NCI-H2029 treated with DMSO at 0.1 percent for 48 hours (cell line): ENCODE results near the gene CACNB2.

Experiments
- DNase-seq: peaks from one replicate; lab custom pipeline; 2025; lab: John Stamatoyannopoulos, UW

CACNB2 gene

DNA sequence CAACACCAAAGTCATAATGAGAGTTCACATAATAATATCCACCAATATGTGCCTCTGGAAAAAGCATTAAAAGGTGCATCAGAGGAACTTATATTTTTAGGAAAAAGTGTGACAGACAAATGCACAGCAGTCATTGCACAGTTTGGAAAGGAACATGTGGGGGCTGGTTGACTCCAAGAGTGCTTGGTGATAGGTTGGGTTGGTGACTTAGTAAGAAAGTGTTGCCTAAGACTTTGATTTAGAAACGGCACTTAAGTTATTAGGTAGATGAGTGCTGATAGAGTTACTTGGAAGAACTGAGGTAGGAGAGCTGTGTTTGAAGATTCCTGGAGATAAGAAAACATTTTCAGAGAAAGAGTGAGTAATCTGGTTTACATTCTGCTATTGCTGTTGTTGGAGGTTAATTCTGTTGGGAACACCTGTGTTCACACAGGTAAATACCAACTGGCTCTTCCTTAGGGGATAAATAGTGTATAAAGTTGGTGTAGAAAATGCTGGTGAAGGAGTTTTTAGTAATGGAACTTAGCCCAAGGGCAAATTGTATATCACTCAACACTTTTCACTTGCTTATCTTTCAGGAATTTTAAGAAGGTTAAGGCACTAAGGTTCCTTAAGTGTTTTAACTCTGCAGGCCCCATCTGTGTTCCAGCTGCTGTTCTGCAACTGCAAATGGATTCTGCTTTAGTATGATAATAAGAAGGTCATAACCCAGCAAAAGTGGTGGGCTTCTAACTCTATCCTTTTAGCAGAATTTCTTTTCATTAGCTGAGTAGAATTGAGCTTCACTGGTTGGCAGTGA lies 315.1 kb downstream of the CACNB2 start:
- DNase-seq = no peak

DNA sequence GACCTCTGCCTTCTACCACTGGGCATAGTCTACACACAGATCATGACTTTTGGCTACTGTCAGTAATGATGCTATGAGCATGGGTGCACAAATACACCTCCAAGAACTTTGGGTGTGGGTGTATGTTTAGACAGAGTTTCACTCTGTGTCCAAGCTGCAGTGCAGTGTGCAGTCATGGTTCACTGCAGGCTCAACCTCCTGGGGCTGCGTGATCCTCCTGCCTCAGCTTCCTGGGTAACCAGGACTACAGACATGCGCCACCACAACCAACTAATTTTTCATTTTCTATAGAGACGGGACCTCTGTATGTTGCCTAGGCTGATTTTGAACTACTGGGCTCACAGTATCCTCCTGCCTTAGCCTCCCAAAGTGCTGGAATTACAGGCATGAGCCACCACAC lies 316.8 kb downstream of the CACNB2 start:
- no peak for DNase-seq

DNA sequence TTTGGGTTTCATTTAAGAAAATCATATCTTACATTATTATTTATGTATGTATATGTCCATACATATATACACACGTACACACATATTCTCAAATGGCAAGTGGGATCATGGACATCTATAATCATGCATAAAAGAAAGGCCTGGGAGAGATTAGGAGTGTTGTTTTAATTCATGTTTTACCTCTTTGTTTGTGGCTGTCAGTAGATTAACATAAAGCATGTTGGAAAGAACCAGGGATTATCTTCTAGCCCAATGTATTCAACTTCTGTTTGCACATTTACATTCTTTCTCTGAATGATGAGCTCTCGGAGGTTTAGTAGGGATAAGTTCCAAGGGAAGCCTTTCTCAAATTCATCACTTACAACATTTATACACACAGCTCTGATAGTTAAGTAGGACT lies 319.8 kb downstream of the CACNB2 start:
- no peak for DNase-seq

DNA sequence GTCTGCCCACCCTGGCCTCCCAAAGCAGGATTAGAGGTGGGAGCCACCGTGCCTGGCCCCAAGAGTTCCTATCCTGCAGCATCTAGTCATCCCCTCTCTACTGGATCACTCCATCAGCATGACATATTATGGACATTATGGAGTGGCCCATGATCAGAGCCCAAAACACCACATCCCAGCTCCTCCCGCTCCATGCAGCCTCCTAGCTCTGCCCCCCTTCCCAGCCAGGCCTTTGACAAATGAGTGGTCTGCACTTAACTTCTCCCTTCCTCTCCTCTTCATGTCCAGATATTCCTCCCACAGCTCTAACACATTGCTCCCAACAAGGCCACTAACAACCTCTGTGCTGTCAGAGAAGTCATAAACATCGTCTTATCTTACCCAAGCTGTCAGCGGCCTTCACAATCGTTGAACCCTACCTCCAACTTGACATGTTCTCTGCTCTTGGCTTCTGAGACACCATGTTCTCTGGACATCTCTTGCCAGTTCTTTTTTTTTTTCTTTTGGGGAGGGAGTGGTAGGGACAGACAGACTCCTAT lies 323.5 kb downstream of the CACNB2 start:
- DNase-seq = no peak

DNA sequence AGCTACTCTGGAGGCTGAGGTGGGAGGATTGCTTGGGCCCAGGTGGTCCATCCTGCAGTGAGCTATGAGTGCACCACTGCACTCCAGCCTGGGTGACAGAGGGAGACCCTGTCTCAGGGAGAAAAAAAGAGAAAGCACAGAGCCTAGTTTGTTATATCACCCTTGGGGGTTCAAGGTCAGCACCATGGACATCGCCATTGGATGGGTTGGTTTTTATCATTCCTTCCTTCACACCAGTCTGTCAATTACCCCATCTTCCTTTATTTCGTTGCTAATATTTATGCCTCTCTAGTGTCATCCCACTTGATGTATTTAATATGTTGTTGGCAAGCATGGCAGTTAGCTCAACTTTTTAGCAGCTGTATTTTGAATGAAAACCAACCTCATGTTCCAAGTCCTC lies 328.9 kb downstream of the CACNB2 start:
- DNase-seq = no peak

DNA sequence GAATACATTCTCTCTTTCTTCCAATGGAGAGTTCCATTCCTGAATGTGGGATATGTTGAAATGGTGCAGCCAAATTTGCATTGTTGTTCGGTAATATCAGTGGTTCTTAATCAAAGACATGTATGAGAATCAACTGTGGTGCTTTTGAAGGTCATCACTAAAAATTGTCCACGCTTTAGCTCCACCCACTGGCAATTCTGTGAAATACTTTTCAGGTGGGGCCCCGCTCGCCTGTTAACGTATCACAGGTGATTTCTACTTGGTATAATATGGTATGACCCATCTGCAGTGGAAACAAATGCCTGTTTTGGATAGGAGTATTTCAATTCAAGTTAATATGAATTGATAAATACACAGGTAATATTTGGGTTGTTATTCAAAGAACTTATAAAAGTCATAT lies 332.8 kb downstream of the CACNB2 start:
- DNase-seq = no peak

DNA sequence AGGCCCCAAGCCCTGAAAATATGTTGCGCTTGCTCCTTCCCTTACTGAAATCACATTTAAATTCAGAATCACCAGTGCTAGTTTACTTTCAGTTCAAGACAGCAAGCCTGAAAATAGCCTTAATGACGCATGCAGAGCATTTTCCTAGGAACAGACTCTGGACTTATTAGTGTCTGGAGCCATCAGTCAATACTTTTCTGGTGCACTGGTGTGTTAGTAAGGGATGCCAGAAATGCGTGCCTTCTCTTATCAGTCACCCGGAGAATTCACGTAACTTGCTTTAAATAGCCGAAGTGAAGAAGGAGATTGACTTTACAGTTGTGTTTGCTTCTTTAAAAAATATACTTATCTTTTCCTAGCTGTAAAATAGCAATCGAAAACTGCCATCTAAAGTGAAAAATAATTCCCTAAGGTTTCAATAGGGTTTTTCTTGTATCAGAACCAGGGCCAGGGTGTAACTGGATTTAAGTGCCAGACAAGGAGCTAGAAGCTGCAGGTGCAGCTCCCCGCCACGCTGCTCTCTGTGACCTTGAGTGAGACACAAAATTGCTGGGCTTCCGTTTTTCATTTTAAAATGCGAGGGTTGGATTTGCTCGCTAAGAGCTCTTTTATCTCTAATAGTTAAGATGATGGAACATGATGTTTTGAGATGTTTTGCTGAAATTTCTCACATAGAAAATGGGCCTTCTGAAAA lies 333.3 kb downstream of the CACNB2 start:
- DNase-seq = no peak

DNA sequence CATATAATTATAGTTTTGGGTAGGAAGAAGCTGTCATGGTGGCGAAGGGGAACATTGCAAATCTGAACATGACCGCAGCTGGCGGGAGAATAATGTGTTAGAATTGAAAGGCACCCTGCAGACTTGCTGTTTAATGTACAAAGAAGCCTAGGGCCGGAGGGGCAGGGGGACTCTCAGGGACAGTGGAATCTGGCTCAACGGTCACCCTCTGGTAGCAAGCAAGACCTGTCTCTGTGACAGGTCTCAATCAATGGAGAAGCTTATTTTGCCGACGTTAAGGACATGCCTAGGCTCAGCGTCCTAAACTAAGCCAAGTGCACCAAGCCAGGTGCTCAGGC lies 333.9 kb downstream of the CACNB2 start:
- no peak for DNase-seq

DNA sequence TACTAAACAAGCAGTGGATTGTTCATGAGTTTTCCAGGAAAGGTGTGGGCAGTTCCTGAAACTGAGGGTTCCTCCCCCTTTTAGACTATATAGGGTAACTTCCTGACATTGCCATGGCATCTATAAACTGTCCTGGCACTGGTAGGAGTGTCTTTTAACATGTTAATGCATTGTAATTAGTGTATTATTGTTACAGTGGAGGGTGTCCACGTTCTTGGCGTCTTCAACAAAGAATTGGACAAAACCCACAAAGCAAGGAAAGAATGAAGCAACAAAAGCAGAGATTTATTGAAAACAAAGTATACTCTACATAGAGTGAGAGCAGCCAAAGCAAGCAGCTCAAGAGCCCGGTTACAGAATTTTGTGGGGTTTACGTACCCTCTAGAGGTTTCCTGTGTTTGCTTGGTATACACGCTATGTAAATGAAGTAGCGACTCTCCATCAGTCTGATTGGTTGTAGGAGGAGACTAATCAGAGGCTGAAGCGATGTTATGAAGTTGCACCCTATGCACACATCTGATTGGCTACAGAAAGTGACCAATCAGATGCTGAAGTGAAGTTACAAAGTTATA lies 335.9 kb downstream of the CACNB2 start:
- DNase-seq = no peak

DNA sequence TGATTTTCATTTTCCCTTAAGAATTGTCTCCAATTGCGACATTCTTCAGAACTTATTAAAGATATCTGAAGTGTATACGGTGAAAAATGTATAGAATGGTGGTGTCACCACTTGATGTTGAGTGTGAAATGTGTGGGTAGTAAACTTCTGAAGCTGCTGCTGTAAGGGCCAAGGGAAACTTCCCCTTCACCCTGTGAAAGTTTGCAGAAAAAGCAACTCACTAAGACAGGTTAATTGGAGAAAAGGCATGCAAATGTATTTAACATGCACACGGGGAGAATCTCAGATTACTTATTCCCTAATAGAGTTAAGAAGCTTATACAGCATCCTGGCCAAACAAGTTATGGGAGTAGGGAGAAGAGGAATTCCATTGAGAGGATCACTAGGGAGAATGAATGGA lies 338.1 kb downstream of the CACNB2 start:
- no peak for DNase-seq

DNA sequence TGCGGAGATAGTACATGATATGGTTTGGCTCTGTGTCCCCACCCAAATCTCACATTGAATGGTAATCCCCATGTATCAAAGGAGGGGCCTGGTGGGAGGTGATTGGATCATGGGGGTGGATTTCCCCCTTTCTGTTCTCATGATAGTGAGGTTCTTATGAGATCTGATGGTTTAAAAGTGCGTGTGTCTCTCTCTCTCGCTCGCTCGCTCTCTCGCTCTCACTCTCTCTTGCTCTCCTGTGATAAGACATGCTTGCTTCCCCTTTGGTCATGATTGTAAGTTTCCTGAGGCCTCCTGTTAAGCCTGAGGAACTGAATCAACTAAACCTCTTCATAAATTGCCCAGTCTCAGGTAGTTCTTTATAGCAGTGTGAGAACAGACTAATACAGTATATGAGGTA lies 339.3 kb downstream of the CACNB2 start:
- no peak for DNase-seq

DNA sequence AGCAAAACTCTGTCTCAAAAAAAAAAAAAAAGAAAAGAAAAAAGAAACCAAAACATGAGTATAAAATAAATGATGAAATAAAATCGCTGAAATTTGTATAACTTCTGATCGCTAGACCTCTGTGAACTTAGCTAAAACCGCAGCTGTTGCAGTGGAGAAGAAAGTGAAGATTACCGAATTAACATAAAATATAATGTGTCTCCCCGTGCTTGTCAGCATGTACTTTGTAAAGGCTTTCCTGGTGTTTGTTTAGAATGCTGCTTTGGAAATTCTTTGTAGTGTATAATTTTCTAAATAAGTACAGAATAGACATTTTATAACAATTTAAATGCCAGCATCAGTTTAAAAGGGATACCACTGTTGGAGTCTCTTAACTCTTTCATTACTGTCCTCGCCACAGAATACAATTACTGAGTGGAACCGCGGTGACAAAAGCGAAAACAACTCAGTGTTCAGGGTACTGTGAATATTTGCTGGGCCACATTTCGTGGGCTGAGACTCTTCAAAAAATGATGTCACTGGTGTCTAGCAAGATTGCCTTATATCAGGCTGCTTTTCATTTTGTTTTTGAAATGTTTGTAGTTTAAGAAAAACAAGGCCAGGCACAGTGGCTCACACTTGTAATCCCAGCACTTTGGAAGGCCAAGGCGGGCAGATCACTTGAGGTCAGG lies 343.4 kb downstream of the CACNB2 start:
- DNase-seq = no peak

DNA sequence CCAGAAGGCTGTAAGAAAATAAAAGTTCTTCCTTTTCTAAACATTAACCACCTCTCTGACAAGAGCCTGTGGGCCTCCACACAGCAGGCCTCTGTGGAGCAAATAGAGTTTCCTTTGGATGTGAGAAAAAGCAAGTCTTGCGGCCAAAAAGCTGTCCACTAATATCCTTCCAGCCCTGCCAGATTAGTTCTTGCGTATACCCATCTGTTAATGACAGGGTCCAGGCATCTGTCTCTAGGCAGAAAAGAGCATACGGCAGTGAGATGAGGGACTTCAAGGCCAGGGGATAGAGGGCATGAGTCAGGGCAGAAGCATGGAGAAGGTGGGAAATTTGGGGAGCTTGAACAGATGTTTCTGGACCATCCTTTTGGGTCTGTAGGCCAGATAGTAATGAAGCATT lies 346.2 kb downstream of the CACNB2 start:
- DNase-seq = no peak

DNA sequence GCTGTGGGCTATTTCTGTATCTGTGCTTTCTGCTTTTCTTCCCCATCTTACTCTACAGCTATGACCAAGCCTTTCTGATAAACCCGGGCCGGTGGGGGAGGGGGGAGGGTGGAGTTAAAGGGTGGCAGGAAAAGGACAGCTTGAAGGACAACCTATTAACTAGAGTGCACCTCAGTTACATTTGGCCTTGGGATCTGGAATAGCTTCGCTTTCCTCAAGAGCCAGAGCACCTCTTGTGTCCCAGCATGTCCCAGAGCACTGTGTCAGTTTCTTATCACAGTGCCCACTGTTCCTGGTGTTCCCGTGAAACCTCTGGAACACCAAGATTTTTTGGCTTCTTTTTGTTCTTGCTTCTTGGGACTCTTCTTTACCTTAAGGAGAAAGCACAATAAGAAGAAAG lies 350.5 kb downstream of the CACNB2 start:
- DNase-seq = no peak

DNA sequence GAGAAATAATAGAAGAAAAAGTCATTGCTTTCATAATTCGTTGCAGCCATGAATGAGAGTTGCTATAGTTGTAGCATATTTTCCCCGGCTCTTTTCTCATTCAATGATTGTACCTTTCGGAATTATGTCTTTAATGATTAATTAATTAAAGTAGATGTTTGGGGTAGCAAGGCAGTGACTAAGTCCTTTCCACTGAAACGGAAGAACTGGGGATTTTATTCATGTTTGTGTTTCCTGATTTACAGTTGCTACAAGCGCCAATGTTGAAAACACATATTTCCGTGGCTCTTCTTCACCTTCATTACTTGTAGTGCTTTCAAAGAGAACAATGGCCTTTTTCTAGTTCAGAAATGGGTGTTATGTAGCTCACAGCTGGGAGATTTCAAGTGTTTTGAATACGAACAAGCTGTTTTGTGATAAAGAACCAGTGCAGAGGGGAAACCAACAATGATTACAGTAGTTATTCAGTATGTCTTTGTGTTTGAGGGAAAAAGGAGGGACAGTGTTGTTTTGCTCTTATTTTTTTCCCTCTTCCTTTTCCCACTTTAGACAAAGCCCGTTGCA lies 357.7 kb downstream of the CACNB2 start:
- DNase-seq = no peak

DNA sequence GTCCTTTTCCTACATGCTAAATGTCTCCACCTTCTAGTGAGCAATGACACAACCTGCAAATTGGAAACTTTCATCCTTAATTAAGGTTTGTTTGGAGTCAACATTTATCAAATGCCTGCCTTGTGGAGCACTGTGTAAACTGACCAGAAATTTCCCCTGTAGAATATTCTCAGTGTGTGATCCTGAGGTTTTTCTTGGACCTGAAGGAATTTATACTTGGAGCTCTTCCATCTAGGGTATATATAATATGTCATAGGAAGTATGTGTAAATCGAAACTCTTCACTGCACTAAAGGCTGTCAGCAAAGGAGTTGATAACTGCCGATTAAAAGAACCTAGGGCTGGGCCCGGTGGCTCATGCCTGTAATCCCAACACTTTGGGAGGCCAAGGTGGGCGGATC lies 358.8 kb downstream of the CACNB2 start:
- no peak for DNase-seq

DNA sequence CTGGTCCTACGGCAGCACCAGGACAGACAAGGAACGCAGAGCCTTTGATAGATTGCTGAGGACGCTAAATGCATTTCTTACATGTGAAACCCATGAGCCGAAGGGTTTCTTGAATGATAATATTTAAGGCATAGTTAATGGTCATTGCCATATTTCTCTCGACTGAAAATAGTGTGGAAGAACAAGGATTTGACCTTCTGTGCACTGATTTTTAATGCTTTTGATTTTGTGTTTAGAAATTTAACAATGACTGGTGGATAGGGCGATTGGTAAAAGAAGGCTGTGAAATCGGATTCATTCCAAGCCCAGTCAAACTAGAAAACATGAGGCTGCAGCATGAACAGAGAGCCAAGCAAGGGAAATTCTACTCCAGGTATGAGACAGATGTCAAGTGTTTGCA lies 360.4 kb downstream of the CACNB2 start:
- no peak for DNase-seq

DNA sequence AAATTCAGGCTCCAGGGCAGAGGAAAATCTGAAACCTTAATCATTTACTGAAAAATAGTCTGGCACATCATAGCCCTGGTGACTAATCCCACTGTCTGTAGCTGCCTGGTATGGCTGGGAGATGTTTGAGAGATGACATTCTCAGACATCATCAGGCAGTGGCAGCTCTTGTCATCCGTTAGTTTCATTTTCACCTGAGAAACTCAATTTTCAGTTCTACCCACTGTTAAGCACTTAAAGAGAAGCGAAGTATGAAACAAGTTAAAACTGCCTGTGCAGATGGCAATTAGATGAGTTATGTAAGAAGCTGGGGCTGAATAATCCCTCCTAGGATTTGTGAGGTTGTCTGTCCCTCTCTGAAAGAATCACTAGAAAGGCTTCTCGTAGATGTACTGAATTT lies 361.0 kb downstream of the CACNB2 start:
- no peak for DNase-seq

DNA sequence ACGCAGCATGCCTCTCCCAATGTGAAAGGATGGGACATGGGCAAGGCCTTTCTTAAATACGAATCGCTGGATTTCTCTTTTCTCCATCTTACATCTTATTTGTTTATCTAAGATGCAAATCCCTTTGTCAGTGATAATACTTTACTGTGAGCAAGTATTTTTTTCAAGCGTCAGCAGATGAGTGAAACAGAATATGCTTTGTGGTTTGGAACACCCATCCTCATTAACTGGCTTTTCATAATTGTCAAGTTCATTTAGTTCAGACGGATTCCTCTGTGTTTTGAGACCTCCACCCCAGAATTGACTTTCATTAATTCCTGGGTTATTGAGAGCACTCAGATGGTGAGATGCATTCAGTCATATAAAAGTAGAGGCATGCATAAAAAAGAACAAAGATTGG lies 361.4 kb downstream of the CACNB2 start:
- no peak for DNase-seq

DNA sequence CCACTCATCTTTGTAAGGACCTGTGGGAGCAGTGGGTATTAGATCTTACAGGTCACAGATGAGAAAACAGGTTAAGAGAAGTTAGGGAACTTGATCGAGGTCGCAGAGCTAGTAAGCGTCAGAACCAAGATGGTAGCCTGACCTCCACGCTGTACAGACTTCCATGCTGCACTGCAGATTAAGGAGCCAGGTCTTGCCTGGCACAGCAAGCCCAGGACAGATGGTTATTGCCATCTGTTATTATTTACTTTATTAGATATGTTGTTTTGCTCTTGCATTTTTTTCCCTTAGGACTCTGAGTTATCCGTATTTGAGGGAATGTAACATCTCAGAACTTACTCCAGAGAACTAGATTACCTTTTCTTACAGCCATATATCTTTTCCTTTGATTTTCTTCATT lies 363.9 kb downstream of the CACNB2 start:
- DNase-seq = no peak

DNA sequence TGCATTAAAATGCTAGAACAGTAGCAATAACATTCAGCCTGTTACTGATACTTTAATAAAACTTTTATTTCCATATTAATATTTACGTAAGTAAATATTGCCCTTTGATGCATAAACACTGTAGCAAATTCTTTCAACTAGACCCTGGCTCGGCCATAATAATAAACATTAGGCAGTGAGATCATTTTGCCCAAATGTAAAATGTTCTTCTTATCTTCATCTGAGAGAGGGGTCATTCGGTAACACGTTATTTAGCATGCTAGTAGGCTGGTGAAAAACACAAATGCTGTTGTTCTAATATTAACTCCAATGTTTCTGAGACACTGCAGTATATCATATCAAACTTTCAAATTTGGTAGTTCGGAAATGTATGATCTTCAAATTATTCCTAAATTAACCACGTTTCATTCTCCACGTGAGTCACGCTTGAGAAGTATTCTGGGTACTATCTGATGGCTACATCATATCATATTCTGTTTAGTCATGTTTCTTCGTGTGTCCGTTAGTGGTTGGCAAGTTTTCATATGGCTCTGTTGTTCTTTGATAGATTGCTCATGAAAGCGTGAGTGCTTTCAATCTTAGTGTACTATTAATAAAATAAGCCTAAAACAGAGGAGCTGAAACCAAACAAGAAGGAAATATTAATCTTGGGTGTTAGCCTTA lies 365.4 kb downstream of the CACNB2 start:
- no peak for DNase-seq

DNA sequence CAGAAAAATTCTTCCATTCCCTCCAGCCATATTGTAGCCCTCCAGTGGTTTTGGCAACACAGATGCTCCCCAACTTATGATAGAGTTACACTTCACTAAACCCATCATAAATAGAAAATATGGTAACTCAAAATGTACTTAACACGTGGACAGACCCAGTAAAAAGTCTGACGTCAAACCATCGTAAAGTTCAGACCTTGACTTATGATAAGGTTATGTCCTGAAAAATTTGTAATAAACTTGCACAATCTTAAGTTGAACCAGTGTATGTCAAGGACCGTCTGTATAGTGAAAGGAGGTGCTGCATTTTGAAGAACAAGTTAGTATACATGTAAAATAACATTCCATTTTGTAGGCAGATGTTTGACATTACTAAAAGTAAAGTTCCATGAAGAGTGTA lies 368.4 kb downstream of the CACNB2 start:
- DNase-seq = no peak
